Psoas muscle (tissue), 8 donors: ENCODE measurements around the gene PLA1A. TPM values are rescaled to one million over a fixed set of nuclear protein-coding genes. Genes with fewer than 3 reads are reported as not detected.

Experiments
- ATAC-seq, 4 donors: fragments of 200-7000 bp; cut with Tn5 transposase; one replicate each; pipeline ENCODE4 v1.9.1; 2020; ENCODE audit warnings: moderate library complexity in 3 of 4, mild to moderate bottlenecking in 2 of 4
- DNase-seq, 2 donors: peaks; one replicate each; pipeline ENCODE4 v3.0.0-alpha.2; 2020
- H3K27ac ChIP-seq: fragments of 200-600 bp; one replicate; pipeline ENCODE4 v1.8.0; 2022
- H3K27me3 ChIP-seq, 3 donors: fragments of 200-600 bp in 1 of 3; one replicate each; pipeline versions ENCODE4 v1.6.1 to v1.8.0; 2013 to 2022; ENCODE audit warnings: low read length in 2 of 3, mild to moderate bottlenecking in 2 of 3, moderate library complexity in 1 of 3; ENCODE audit not compliant: insufficient read depth in 3 of 3
- H3K36me3 ChIP-seq, 2 donors: fragments of 200-600 bp in 1 of 2; one replicate each; pipeline versions ENCODE4 v1.6.1 to v1.8.0; 2013 to 2022; ENCODE audit warnings: low read depth in 1 of 2, mild to moderate bottlenecking in 1 of 2, moderate library complexity in 1 of 2; ENCODE audit not compliant: insufficient read depth in 1 of 2
- H3K4me1 ChIP-seq: fragments of 200-600 bp; one replicate; pipeline ENCODE4 v1.8.0; 2022
- H3K4me3 ChIP-seq: fragments of 200-600 bp; one replicate; pipeline ENCODE4 v1.8.0; 2022; ENCODE audit warnings: mild to moderate bottlenecking
- H3K9me3 ChIP-seq: fragments of 200-600 bp; one replicate; pipeline ENCODE4 v1.8.0; 2022
- CTCF ChIP-seq: fragments of 200-600 bp; IDR thresholded peaks from one replicate; pipeline ENCODE4 v1.8.0; 2022; ENCODE audit warnings: antibody characterized with exemption
- WGBS, 3 donors: extraction: QIAGEN DNeasy Blood & Tissue Kit; methylation state at CpG; one replicate each; pipeline versions ENCODE4 v1.1.6 to v1.1.7; 2013; 5-methylcytosine and 5-hydroxymethylcytosine counted together
- intact Hi-C, 2 donors: fragments of 100-400 bp; cut with DNase I; formaldehyde crosslinking; loops; one replicate each; pipeline versions ENCODE4 v1.11.0 to v1.14.2; 2022
- polyA plus RNA-seq, 3 donors: library from polyadenylated mRNA; stranded (reverse); fragments of 200-250 nt; gene quantifications; one replicate each; pipeline ENCODE4 v1.2.3, GENCODE V29; 2013
- total RNA-seq, 4 donors: library from RNA; stranded (reverse); fragmentation: NEBNext Ultra II Directional in 2 of 4; extraction: Animal tissue kit (Norgen Biotek cat#: 25700) in 2 of 4; gene quantifications; one replicate each; pipeline versions ENCODE4 v1.2.1 to v1.2.4, GENCODE V29; 2021 to 2023
- donor health status: healthy with polysubstance abuse.
- donor health status: DM: no; HTN: no; CAD: no; lungs with moderate emphysema.
- donor health status: Bipolar disorder and iron deficiency.
- donor health status: healthy.
- donor health status: DM: yes; HTN: yes; CAD: no.
- donor health status: DM: no; HTN: no; CAD: no.
- donor health status: DM: no; HTN: no; CAD: no.
- donor health status: DM: yes; HTN: yes; CAD: no.

The PLA1A gene
- total and polyA plus RNA-seq, 7 donors: 1.1 to 11.7 (median 2.5) TPM

GRCh38 chr3:119595639-119596334 is 1.9 kb upstream of the PLA1A start:
- DNase-seq: peak in 1 of 2 donors; percentile 60
- H3K27ac ChIP-seq: peak overlapping the region; percentile 92
- no peaks in the 10 kb centered on the region for H3K9me3 ChIP-seq
- ATAC-seq: peak; percentile 88 to 94 (median 92)
- intact Hi-C loops: loop anchor here (5.0 kb wide), 2 partner anchors 42 to 82 kb away; partner anchors contain the start of gene COX17 (in 1 of the 2)
- 24 to 36% (median 25%) methylated on average over 7 of the region's 7 CpGs for WGBS, 3 donors
- peaks cover 43% of the 10 kb centered on the region for H3K4me1 ChIP-seq
- TF ChIP-seq CTCF: no peak
- no peaks in the 10 kb centered on the region for H3K27me3 ChIP-seq
- H3K36me3 ChIP-seq: no peaks in the 10 kb centered on the region
- peak overlapping the region; percentile 61 for H3K4me3 ChIP-seq

- Histone ChIP-seq H3K27me3 (no peaks in the 10 kb centered on the region), H3K4me1 (peaks cover 47% of the 10 kb centered on the region), H3K36me3 (no peaks in the 10 kb centered on the region), H3K9me3 (no peaks in the 10 kb centered on the region), H3K27ac (peak overlapping the region; percentile 92), H3K4me3 (peak overlapping the region; percentile 61)
- TF ChIP-seq CTCF: no peak
- intact Hi-C loops: loop anchor here (5.0 kb wide), 2 partner anchors 41 to 81 kb away; partner anchors contain the start of gene COX17 (in 1 of the 2)
- DNase-seq: no peak
- peak; percentile 20 to 64 (median 51) for ATAC-seq
- WGBS, 3 donors: 61 to 75% (median 65%) methylated on average over 6 of the region's 6 CpGs
Measured at GRCh38 chr3:119596398-119596797, 1.3 kb upstream of the PLA1A start.

- ATAC-seq: no peak
- peaks cover 47% of the 10 kb centered on the region for H3K4me1 ChIP-seq
- H3K27ac ChIP-seq: peak overlapping the region; percentile 92
- H3K9me3 ChIP-seq: no peaks in the 10 kb centered on the region
- intact Hi-C loops: loop anchor here (2.0 to 5.0 kb wide), 3 partner anchors 32 to 79 kb away; partner anchors contain the start of gene COX17 (in 1 of the 2)
- DNase-seq: no peak
- peak overlapping the region; percentile 33 for H3K4me3 ChIP-seq
- no peaks in the 10 kb centered on the region for H3K27me3 ChIP-seq
- 74 to 84% (median 80%) methylated on average over 1 of the region's 1 CpG for WGBS, 3 donors
- TF ChIP-seq CTCF: no peak
- no peaks in the 10 kb centered on the region for H3K36me3 ChIP-seq
Measured at GRCh38 chr3:119598410-119599098, 869 bp downstream of the PLA1A start.

- Histone ChIP-seq H3K4me3 (no peak overlapping the region), H3K27me3 (no peaks in the 10 kb centered on the region), H3K36me3 (no peaks in the 10 kb centered on the region), H3K9me3 (no peaks in the 10 kb centered on the region), H3K4me1 (peaks cover 47% of the 10 kb centered on the region), H3K27ac (no peak overlapping the region)
- ATAC-seq (no peak), DNase-seq (no peak)
- intact Hi-C loops: loop anchor here (2.0 to 5.0 kb wide), 3 partner anchors 31 to 78 kb away; partner anchors contain the start of gene COX17 (in 1 of the 2)
- WGBS, 3 donors: 87 to 96% (median 91%) methylated on average over 6 of the region's 6 CpGs
- no peak for TF ChIP-seq CTCF
Measured at GRCh38 chr3:119599558-119600174, 2.0 kb downstream of the PLA1A start.
